Colonic mucosa (tissue), 4 donors: ENCODE results near the gene AEBP1. TPM values are rescaled to one million over a fixed set of nuclear protein-coding genes. Genes with fewer than 3 reads are reported as not detected.

Experiments used
- DNase-seq: peaks from one replicate; pipeline ENCODE4 v3.0.0-alpha.2; 2020
- H3K27ac ChIP-seq: fragments of 200-600 bp; one replicate; pipeline ENCODE4 v1.8.0; 2021
- H3K27me3 ChIP-seq: fragments of 200-600 bp; one replicate; pipeline ENCODE4 v1.8.0; 2021
- H3K36me3 ChIP-seq: fragments of 200-600 bp; one replicate; pipeline ENCODE4 v1.8.0; 2021
- H3K4me1 ChIP-seq: fragments of 200-600 bp; one replicate; pipeline ENCODE4 v1.8.0; 2021; ENCODE audit warnings: mild to moderate bottlenecking
- H3K4me3 ChIP-seq: fragments of 200-600 bp; one replicate; pipeline ENCODE4 v1.8.0; 2021
- H3K9ac ChIP-seq, 2 donors: one replicate each; pipeline ENCODE4 v1.7.0; 2013; ENCODE audit warnings: control low read depth in 2 of 2, low read depth in 2 of 2, low read length in 2 of 2
- H3K9me3 ChIP-seq: fragments of 200-600 bp; one replicate; pipeline ENCODE4 v1.8.0; 2021
- intact Hi-C: fragments of 100-400 bp; cut with DNase I; formaldehyde crosslinking; loops from one replicate; pipeline ENCODE4 v1.14.1; 2022
- total RNA-seq, 2 donors: library from RNA; stranded (reverse); fragmentation: NEBNext Ultra II Directional in 1 of 2; extraction: Animal tissue kit (Norgen Biotek cat#: 25700) in 1 of 2; gene quantifications; one replicate each; pipeline ENCODE4 v1.2.1, GENCODE V29; 2021
- TF ChIP-seq, protein P1 (sequence below): fragments of 200-600 bp; IDR thresholded peaks from one replicate; pipeline ENCODE4 v1.8.0; 2022; ENCODE audit warnings: antibody characterized with exemption, mild to moderate bottlenecking
- donor health status: healthy.
- donor health status: DM: no; HTN: no; CAD: no.
- donor health status: DM: no; HTN: no; CAD: no.

The AEBP1 gene
- total RNA-seq, 2 donors from 2014 or later = 21.4 to 30.4 TPM

DNA sequence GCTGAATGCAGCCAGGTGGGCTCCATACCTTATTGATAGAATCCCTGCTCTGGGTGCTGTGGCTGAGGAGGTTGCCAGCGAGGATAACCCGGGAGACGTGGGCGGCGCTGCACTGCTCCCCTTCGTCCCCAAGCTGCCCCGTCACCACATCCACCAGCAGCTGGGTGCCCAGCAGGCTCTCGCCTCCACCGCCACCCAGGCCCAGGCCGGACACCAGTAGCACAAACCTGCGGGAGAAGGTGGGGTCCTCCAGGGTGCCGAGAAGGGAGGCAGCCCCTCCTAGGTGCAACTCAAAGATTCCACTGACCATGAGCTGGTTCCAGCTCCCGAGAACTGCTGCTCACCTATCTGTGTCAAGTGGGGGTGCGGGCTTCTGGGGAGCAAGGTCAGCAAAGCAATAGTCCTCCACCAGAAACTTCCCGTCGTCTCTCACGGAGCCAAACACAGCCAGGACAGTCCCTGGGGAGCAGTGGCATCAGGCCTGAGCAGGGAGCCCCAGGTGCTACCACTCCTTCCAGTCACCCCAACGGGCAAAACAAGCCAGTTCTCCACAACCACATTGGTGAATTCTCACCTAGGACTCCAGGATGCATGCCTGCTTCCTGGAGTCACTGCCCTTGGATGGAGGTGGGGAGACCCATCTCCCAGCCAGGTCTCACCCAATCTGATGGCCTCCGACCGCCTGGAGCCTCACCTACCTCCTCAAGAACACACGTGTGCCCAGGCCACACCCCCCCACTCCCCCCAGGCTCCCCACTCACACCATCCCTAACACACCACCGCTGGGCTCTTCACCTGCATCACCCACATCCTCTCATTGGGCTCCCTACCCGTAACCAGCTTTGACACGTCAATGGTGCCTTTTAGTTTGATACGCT, 12.9 kb downstream of the AEBP1 start:
- Histone ChIP-seq H3K27ac (no peak overlapping the region), H3K9ac (no peak overlapping the region), H3K4me1 (no peaks in the 10 kb centered on the region), H3K9me3 (no peaks in the 10 kb centered on the region), H3K4me3 (no peak overlapping the region), H3K36me3 (no peaks in the 10 kb centered on the region), H3K27me3 (no peaks in the 10 kb centered on the region)
- DNase-seq = no peak
- TF ChIP-seq, protein P1, sequence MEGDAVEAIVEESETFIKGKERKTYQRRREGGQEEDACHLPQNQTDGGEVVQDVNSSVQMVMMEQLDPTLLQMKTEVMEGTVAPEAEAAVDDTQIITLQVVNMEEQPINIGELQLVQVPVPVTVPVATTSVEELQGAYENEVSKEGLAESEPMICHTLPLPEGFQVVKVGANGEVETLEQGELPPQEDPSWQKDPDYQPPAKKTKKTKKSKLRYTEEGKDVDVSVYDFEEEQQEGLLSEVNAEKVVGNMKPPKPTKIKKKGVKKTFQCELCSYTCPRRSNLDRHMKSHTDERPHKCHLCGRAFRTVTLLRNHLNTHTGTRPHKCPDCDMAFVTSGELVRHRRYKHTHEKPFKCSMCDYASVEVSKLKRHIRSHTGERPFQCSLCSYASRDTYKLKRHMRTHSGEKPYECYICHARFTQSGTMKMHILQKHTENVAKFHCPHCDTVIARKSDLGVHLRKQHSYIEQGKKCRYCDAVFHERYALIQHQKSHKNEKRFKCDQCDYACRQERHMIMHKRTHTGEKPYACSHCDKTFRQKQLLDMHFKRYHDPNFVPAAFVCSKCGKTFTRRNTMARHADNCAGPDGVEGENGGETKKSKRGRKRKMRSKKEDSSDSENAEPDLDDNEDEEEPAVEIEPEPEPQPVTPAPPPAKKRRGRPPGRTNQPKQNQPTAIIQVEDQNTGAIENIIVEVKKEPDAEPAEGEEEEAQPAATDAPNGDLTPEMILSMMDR = no peak
- intact Hi-C loops = no loop called here

DNA sequence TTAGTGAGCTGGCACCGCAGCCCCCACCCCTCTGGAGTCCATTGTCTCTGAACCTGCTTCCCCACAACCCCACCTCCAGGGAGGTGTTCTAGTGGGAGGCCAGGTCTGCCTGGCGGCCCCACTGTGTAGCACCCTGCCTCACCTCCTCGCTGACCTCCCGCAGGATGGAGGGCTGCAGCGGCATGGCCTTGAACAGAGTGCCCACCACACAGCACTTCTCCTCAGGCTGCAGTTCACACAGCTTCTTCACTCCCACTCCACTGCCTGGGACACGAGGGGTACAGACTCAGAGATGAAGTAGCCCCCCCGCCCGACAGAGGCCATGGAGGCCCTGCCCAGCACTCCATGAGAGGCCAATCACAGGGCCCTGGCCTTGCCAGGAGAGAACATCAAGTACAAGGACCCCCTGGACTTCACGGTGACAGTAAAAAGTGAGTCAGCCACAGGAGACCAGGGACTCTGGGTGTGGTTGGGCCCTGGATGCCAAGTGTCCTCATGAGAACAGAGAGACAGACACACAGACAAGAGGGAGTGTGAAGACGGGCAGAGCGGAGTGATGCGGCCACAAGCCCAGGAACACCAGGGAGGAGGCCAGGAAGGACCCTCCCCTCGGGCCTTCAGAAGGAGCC, 13.8 kb downstream of the AEBP1 start:
- Histone ChIP-seq H3K27me3 (no peaks in the 10 kb centered on the region), H3K9ac (no peak overlapping the region), H3K4me1 (peaks cover 6% of the 10 kb centered on the region), H3K9me3 (no peaks in the 10 kb centered on the region), H3K27ac (no peak overlapping the region), H3K4me3 (no peak overlapping the region), H3K36me3 (no peaks in the 10 kb centered on the region)
- TF ChIP-seq, protein P1 = no peak
- intact Hi-C loops = no loop called here
- DNase-seq = no peak

DNA sequence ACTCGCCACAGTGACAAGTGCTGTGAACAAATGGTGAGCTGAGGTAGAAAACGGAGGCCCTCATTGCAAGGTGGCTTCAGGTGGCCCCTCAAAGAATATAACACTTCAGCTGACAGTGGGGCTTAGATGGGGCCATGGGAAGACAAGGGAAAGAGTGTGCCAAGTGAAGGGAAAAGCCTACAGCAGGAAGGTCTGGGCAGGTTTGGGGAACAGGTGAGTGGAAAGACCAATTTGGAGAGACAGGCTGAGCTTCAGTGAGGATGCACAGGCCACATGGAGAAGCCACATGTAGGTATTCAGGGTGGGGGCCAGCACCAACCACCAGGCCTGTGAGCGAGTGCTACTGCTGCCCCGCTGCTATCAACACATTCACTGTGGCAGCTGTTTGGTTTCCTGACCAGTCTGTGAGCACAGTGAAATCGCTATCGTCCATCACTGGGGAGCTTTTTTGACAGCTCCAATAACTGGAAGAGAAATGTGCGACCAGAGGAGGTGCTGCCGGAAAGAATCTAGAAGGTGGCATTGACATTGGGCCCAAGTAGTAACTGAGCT, 15.8 kb downstream of the AEBP1 start:
- TF ChIP-seq, protein P1 = no peak
- Histone ChIP-seq H3K27me3 (no peaks in the 10 kb centered on the region), H3K36me3 (no peaks in the 10 kb centered on the region), H3K27ac (no peak overlapping the region), H3K4me1 (peaks cover 7% of the 10 kb centered on the region), H3K4me3 (no peak overlapping the region), H3K9ac (no peak overlapping the region), H3K9me3 (no peaks in the 10 kb centered on the region)
- no peak for DNase-seq
- intact Hi-C loops = loop anchor here (5.0 kb wide), 1 partner anchor 38 kb away; the partner anchor contains the start of gene POLM

DNA sequence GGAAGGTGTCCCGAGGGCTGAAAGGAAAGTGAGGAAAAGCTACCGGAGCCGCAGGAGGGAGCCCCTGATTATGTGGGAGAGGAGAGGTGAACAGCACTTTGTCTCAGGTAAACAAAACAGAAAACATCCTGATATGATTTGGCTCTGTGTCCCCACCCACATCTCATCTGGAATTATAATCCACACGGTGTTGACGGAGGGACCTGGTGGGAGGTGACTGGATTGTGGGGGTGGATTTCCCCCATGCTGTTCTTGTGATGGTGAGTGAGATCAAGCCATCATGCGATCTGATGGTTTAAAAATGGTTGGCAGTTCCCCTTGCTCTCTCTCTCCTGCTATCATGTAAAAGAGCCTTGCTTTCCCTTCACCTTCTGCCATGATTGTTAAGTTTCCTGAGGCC, 16.2 kb downstream of the AEBP1 start:
- no peaks in the 10 kb centered on the region for H3K27me3 ChIP-seq
- H3K9me3 ChIP-seq = no peaks in the 10 kb centered on the region
- H3K4me1 ChIP-seq = peaks cover 7% of the 10 kb centered on the region
- no peak for DNase-seq
- intact Hi-C loops = loop anchor here (5.0 kb wide), 1 partner anchor 38 kb away; the partner anchor contains the start of gene POLM
- TF ChIP-seq, protein P1 = no peak
- no peak overlapping the region for H3K4me3 ChIP-seq
- no peaks in the 10 kb centered on the region for H3K36me3 ChIP-seq
- H3K9ac ChIP-seq = no peak overlapping the region
- no peak overlapping the region for H3K27ac ChIP-seq

DNA sequence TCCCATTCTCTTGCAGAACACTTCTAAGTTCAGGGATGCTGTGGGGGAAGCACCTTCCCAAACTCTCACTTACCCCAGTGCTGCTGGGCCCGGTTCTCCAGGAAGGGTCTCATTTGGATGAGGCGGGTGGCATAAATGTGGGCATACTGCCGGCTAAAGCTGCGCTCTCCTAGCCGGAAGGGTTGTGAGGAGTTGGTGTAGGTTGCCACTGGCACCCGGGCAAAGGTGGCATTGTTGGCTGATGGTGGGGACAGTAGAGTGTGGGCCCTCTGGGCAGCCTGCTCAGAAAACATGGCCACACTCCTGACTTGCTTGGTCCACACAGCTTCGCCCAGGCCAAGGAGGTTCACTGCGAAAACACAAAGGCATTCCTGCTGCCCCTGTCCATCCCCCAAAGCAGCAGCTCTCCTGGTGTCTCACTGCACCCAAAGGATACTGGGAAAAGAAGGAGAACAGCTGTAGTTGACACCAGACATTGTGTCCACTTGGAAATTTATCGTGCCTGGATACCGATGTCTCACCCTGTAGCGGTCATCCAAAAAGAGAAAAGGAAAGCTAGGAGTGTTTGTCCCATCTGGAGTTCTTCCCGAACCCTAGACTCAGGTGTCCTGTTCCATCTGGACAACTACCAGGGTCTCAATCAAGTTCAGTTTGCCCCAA, 17.7 kb downstream of the AEBP1 start:
- H3K4me1 ChIP-seq = peaks cover 7% of the 10 kb centered on the region
- no peak overlapping the region for H3K4me3 ChIP-seq
- H3K9me3 ChIP-seq = no peaks in the 10 kb centered on the region
- no peak overlapping the region for H3K9ac ChIP-seq
- intact Hi-C loops = loop anchor here (5.0 kb wide), 1 partner anchor 40 kb away; the partner anchor contains the start of gene POLM
- H3K27ac ChIP-seq = no peak overlapping the region
- TF ChIP-seq, protein P1 = no peak
- H3K36me3 ChIP-seq = no peaks in the 10 kb centered on the region
- no peak for DNase-seq
- no peaks in the 10 kb centered on the region for H3K27me3 ChIP-seq
